ENCODE results near the gene MSGN1.
A peak's percentile ranks its signal among the peaks of the same experiment; 100 is the strongest.

The MSGN1 gene, protein sequence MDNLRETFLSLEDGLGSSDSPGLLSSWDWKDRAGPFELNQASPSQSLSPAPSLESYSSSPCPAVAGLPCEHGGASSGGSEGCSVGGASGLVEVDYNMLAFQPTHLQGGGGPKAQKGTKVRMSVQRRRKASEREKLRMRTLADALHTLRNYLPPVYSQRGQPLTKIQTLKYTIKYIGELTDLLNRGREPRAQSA

DNA sequence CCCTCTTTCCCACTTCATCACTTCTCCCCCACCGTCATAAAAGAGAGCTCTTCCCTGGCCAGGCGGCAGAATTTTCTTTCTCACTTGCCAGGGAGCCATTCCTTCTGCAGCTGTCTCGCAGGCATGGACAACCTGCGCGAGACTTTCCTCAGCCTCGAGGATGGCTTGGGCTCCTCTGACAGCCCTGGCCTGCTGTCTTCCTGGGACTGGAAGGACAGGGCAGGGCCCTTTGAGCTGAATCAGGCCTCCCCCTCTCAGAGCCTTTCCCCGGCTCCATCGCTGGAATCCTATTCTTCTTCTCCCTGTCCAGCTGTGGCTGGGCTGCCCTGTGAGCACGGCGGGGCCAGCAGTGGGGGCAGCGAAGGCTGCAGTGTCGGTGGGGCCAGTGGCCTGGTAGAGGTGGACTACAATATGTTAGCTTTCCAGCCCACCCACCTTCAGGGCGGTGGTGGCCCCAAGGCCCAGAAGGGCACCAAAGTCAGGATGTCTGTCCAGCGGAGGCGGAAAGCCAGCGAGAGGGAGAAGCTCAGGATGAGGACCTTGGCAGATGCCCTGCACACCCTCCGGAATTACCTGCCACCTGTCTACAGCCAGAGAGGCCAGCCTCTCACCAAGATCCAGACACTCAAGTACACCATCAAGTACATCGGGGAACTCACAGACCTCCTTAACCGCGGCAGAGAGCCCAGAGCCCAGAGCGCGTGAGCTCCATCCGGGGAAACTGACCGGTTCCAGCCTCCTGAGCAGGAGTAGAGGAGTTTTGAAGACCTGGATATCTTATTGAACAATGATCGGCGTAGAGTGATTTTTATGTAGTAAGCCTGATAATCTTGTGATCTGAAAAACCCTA, at the start of gene MSGN1:
Gene MSGN1 (plus strand): TSS at position 65 of the 850 bp plus-strand sequence. CDS start 59 bp downstream, at position 124.
- no peak for DNase-seq

DNA sequence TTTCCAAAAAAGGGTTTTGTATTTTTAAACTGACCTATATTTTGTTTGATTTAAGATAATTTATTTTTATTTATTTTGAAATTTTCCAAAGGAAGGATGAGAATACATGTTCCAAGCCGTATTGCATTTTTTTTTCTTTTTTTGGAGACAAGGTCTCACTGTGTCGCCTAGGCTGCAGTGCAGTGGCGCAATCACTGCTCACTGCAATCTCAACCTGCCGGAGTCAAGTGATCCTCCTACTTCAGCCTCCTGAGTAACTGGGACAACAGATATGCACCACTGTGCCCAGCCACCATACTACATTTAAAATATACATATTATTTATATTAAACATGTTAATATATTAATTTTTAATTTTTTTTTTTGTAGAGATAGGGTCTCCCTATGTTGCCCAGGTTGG, 47.4 kb upstream of the MSGN1 start:
- no peak for DNase-seq

DNA sequence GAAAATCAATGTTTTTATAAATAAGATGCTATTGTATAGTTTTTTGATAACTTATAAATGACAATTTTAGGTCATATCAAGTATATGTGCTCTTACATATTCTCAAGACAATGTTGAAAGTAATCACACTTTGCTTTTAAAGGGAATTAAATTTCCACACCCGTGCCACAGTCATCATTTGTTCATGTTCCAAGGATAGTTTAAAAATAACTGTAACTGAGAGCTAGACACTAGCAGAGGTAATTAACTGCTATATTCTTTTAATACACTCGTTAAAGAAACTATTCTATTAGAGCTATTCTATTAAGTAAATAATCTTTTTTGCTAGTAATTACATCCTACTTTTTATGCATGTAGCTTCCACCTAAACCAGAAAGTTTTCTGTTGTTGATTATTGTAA, 44.3 kb upstream of the MSGN1 start:
- no peak for DNase-seq

DNA sequence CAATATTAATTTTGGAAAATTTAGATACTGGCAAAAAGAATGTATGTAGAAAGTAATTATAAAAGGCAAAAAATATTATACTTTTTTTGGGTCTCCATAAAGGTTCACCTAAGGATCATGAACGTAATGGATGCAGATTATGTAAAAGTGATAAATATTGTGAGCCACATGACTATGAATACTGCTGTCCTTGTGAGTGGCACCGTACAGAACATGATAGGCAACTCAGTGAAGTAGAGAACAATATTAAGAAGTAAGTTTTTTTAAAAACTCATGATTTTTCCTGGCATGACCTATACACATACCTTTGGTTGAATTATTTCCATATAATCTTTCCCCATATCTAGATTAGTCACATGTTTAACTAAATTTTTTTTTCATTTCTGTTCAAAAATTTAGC, 43.7 kb upstream of the MSGN1 start:
- DNase-seq = no peak

DNA sequence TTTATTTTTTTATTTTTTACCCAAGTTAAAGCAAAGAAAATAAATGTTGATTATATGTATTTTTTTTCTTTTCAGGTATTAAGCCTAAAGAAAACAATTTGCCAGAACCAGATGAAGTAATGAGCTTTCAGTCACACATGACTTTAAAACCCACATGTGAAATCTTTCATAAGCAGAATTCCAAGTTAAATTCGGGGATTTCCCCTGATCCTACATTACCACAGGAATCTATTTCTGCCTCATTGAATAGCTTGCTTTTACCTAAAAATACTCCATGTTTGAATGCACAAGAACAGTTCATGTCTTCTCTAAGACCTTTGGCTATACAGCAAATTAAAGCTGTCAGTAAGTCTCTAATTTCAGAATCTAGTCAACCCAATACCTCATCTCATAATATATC, 35.7 kb upstream of the MSGN1 start:
- DNase-seq = no peak

DNA sequence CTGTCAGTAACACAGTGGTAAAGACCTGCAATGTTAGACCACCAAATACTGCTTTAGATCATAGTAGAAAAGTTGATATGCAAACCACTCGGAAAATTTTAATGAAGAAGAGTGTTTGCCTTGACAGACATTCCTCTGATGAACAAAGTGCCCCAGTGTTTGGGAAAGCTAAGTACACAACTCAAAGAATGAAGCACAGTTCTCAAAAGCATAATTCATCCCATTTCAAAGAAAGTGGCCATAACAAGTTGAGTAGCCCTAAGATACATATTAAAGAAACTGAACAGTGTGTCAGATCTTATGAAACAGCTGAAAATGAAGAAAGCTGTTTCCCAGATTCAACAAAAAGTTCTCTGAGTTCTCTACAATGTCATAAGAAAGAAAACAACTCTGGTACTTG, 34.8 kb upstream of the MSGN1 start:
- no peak for DNase-seq

DNA sequence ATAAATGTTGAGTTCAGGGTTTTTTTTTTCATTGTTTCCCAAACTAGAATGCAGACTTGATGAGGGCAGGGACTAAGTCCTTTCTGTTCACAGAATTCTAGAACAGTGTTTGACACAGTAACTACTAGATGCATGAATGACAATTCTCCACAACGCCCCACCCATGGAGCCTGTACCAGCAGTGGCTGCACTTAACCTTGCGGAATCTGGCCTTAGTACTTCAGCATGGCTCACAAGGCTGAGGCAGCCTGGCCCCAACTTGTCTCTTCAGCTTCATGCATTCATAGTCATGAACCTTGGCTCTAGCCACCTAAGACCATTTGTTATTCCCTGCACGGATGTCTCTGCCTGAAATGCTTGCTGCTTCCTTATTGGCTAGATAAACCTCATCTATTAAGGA, 29.5 kb upstream of the MSGN1 start:
- DNase-seq = no peak

DNA sequence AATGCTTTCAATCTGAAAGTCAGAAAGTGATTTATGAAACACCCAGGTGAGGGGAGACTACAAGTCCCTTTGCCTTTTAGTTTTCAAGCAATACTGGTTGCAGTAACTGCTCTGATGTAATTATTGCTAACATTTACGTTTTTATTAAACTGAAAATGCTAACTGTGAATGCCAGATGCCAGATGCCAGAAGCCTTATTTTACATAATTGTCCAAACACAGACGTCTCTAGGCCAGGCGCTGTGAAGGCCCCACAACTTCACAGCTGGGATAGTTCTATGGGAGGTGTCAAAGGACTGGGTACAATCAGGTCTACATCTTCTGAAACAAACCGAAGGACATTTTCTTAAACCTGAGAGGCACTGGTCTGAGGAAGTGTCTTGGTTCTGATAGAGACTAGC, 27.5 kb upstream of the MSGN1 start:
- DNase-seq = no peak

DNA sequence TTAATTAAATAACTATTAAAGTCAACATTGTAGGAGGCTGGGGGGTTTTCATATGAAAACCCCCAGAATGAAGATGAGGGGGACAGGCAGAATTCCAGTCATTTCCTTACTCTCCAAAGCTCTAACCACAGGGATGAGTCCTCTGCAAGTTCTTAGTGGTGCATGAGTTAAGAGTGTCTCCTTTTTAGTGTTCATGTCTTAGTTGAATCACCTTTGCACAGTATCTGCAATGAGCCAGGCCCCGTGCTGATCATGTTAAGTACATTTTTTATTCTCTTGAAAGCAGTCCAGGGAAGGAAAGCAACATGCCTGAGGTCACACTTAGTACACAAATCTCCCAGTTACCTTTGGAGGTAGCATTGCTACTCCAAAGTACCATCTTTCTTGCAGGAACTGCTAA, 25.7 kb upstream of the MSGN1 start:
- DNase-seq = no peak

DNA sequence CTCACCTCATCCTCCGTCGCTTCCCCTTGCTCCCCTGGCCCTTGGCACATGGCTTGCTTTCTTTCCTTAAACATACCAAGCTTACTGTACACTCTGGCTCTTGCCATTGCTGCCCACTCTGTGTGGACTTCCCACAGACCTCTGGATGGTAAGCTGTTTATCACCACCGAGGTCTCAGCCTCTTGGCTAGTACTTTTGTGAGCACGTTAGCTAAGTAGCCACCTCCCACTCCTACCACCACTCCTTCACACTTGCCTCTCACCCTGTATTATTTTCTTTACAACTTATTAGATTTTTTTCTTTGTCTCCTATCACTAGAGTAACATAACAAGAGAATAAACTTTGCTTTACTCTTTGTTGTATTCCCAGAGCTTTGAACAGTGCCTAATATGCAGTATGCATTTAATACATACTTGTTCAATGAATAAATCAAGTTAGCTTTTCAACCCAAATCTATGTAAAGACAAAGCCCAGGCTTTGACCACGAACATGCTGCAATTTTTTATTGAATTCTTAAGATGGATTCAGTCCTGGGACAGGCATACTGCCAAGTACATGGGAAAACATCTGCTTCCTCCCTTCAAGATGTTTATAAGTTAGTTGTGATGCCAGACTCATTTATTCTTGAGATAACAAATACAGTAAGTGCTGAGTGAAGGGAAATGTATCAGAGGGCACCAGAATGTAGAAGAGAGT, 25.0 kb upstream of the MSGN1 start:
- peak; percentile 31 for DNase-seq

DNA sequence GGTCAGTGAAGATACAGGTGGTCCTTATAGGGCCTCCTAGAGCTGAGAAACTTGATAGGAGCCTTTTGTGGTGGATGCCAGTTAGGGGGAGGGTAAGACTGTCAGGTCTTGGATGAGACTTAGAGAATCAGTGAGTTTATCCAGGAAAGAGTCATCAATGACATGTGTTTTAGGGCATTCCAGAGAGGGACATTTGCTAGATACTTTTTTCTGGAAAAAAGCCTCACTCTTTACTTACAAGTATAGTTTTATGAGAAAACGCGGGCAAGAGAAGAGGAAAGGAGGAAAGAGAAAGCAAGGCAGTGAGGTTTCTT, 24.5 kb upstream of the MSGN1 start:
- no peak for DNase-seq

DNA sequence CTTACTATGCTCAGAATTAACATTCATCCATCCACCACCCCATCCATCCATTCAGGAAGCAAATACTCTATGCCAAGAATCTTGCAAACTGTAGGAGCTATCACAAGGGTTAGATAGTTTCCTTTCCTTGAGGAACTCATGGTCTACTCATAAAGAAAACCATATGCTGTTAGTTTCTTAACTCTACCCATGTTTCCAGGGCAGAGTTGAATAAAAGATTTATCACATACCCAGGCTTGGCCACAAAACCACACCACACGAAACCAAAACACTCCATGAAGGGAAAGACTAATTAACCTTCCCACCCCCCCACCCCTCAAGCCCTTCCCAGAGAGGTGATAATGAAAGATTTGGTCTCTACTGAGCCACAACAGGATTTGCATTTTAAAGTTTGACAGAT, 23.7 kb upstream of the MSGN1 start:
- DNase-seq = no peak

DNA sequence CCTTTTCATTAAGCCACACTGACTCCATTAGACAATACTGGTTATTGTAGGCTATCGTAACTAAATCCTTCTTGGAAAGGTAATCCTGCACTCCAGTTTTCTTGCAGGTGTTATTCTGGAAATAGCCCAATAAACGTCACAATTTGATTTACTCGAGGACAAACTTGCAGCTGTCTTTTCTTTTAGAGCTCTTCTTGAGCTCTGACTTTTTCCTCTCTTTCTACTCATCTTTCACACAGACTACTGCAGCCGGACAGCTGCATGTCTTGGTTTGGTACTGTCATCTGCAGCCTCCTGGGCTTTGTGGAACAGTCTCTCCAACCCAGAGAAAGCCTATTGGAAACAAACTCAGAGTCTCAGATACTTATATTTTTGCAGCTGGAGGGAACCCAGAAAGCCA, 23.0 kb upstream of the MSGN1 start:
- no peak for DNase-seq

DNA sequence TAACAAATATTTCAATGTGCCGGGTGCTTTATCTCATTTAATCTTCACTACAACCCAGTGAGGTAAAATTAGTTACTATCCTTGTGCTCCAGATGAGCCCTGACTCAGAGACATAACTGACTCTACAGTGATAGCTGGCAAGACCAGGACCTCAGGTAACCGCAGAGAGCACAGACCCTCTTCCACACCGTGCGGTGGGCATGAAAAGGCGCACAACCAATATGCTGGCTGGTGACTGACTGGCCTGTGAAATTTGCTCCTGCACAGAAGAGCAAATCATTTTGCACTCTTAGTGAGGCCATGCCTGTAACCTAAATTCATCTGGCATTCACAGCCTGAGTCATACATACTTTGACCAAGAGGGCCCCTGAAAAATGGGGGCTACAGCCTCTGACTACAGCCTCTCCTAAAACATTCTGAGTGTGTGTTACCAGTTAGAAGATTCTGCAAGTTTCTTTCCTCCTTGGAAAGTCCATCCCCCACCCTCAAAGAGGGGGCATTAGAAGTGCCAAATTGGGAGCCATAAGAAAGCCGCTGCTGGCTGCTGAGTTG, 22.4 kb upstream of the MSGN1 start:
- DNase-seq = no peak

DNA sequence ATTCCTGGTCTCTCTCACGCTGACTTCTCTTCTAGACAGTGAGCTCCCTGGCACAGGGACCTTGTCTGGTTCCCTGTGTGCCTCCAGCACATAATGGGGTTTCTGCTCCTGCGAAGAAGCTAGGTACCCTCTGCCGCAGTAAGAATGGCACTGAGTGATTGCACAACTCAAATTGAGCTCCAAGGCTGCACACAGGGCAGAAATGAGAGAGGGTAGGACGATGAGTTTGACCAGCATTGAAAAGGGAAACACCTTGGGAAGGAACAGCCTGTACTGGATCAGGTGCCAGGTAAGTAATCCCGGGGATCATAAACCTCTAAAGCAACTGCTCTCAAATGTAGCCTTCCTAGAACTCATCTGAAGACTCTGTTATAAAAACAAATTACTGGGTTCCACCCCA, 21.0 kb upstream of the MSGN1 start:
- DNase-seq = no peak

DNA sequence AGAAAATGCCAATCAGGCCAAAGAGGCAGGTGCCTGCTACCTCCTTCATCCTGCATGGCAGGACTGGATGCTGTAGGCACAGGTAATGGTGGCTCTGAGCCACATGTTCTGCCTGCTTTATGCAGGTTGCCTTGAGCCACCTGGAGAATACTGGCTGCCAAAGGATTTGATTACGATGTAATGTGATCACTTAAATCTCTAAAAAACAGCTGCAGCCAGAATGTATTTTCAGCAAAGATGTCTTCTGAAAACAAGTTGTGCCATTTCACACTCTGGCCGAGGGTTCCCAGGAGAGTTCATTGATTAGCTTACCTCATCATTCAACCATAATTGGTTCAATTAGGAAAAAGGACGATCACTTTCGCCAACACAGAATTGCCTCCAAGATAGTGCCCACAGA, 17.9 kb upstream of the MSGN1 start:
- no peak for DNase-seq

DNA sequence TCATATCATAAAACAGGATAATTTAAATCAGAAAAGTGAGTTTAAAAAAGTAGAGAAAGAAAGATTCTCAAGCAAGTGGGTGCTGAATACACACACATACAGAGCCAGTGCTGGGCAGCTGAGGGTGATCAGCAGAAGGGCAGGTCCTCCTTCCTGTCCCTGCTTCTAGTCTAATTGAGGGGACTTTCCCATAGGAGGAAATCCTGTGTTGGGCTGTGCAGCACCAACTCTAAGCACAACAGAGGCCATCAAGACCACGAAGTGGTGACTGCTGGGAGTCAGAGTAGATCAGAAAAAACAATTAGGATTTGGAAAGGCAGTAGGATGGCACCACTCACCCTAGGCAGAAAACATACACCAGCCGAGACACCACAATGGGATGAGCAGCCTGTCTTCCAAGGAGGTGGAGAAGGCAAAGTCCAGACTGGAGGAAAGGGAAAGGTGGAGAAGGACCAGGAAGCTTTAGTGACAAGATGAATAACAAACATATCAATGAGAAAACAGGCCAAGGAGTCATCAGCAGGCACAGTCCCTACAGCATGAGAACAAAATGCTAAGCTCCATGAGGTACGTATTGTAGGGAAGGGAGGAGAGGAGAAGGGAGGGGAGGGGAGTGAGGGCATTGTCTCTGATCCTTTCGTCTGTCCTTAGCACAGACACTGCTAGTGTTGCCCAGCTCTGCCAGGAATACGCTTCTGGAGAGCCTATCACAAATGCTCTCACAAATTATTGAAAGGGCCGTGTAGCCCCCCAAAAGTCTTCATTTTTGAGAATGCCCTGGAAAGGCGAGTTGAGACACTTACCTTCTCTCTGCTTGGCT, 16.7 kb upstream of the MSGN1 start:
- DNase-seq = no peak

DNA sequence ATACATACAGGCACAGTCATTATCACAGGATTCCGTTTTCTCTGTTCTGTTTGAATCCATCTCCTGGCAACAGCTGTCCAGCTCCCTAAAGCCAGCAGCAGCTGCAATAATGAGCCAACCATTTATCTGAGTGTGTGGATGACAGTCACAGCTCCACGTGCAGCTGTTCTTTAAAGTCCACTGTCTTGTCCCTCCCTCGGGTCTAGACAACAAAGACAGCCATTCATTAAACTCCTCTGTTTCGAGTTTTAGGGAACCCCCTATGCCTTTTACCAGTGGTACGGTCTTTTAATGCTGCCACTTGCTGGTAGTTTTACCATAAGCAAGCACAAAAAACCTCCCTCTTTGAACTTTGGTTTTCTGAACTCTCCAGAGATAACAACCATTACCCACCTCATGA, 16.0 kb upstream of the MSGN1 start:
- DNase-seq = peak; percentile 72

DNA sequence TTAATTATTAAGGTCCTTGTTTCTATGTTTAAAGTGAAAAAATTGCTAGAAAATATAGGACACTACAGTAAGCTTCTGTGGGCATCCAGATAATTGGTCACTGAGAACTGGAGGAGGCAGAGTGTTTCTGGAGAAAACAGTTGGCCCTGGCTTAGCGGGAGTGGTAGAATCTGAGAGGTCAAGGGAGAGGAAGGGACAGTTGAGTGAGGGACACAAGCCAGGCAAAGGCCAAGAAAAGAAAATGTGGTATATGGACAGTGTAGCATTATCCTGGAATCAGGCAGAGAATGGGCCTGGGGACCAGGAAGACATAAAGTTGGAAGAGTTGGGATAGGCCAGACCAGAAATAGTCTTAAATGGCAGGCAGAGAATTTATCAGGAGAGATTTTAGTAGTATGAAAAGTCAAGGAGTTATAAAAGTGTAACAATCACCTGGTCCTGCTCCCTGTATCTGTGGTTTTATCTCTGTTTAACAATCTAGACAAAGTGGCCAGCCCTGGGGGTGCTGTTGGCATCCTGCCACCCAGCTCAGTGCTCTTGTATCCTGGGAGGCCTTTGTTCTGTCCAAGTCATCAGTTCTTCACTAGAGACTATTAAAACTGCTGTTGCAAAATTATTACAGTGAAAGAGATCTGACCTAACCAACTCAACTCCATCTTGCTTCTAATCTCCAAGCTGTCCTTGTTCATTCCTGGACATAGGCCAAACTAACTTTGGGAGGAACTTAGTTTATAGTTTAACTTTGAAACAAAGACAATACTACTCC, 15.4 kb upstream of the MSGN1 start:
- no peak for DNase-seq

DNA sequence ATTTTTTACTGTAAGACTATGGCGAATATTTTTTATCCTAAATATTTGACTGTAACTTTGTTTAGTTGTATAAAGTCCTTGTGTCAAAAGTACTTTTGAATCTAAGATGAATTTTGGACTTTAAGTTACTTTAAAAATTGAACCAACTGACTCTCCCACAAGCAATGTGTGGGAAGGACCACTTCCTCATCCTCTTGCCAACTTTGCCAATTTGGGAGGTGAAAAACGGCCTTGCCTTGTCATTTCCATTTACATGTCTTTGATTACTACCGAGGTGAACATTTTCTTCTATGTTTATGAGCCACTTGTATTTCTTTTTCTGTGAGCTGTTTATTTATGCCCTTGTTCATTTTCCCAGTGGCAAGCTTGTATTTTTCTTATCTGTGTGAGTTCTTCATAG, 12.8 kb upstream of the MSGN1 start:
- DNase-seq = no peak

DNA sequence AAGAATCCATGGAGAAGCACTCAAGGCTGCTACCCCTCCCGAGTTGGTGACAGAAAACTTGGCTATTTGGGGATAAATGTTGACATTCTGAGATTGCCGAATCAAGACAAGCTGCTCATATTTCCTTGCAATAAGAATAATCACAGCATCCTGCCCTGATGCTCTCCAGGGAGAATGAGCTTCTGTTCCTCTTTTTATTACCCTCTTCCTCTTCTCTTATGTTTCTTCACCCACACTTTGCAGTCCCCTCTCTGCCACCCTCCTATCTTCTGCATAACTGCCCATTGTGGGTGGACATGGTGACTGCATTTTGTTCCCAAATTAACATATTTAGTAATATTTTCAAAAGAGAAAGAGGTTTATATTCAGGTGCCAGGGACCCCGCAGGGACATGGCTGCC, 11.9 kb upstream of the MSGN1 start:
- no peak for DNase-seq

DNA sequence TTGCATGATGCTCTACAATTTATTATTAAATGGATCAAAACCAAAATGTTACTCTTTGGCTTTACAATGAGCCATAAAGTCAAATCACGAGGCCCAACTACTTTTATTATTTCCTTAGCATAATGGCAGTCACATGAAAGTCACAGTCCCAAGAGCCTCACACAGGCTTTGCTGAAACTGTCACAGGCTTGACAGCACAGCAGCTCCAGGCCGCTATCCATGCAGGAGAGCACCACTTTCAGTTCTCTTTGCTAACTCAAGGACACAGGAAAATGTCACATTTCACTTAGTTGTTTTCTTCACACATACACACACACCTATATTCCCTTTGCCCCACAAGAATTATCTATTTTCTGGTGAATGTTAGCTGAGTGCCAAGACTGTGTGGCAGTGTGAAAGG, 11.1 kb upstream of the MSGN1 start:
- DNase-seq = no peak
